ENCODE results near the gene GJC1.
A peak's percentile ranks its signal among the peaks of the same experiment; 100 is the strongest.

GJC1 gene

DNA sequence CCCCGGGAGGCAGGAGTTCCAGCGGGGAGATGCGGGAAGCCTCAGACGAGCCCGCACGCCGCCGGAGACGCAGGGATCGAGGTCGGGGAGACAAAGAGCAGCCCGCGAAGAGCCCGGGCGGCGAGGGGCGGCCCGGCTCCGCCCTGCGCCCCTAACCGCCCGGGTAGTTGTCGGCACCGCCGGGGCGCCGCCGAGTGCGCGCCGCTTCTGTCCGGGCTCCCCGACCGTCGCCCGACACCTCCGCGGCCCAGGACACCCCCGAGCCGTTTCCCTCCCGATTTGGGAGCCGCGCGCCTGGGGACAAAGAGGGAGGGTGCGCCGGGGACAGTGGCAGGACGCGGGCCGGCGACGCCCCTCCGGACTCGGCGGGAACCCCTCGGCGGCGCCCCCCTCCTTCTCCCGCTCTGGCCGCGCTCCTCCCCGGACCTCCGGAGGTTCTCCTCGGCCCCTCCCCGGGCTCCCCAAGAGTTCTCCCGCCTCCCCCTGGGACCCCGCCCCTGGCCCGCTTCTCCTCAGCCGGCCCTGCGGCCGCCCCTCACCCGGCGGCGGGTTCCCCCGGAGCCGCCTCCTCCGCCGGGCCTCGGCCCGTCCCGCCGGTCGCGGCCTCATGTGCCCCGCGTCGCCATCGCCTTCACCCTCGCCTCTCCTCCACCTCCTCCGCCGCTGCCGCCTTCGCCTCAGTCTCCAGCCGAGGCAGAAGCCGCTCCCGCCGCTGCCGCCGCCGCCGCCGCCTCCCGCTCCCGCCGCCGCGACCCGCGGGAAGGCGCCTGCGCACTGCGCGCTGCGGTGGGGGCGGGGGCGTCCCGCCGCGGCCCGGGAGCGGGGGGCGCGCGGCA lies at the start of gene GJC1:
Gene GJC1, minus strand, starts transcription at position 765 of the 836 bp plus-strand sequence. CDS start 24,470 bp downstream, outside the sequence.
- peak; percentile 70 for DNase-seq

DNA sequence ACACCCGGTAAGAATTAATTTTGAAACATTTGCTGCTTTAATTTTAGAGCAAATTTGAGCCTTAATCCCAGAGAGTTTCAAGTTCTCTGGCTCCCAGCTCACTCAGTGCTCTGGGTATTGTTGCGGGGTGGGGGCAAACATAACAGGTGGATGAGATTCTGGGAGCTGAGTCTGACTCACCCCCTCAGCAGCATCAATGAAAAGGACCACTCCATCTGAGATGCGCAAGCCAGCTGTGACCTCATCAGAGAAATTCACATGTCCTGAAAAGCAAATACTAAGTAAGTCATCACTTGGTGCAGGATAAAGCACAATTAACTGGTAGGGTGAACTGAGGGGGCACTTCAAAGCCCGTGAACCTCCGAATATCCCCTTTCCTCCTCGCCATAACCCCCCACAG lies 49.3 kb upstream of the GJC1 start:
- DNase-seq = no peak

DNA sequence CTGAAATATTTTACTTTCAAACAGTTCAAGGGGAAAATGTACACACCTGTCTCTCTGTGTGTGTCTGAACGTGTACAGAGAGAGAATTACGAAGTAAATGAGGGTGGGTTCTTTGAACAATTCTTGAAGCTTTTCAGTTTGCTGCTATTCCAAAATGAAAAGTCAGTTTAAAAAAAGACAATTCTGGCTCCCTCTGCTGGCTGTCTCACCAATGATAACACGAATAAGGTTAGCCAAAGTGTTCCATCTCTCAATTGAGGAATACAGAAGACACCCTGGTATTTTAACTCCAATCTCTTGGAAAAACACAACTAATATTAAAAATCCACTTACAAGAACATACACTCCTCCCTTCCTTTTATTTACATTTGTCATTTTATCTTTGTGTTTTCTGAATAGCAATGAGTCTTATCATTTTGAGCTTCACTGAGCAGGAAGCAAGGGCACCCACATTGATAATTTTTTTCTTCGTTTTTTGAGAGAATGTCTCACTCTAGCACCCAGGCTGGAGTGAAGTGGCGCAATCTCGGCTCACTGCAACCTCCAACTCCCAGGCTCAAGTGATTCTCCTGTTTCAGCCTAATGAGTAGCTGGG lies 48.6 kb upstream of the GJC1 start:
- DNase-seq = no peak

DNA sequence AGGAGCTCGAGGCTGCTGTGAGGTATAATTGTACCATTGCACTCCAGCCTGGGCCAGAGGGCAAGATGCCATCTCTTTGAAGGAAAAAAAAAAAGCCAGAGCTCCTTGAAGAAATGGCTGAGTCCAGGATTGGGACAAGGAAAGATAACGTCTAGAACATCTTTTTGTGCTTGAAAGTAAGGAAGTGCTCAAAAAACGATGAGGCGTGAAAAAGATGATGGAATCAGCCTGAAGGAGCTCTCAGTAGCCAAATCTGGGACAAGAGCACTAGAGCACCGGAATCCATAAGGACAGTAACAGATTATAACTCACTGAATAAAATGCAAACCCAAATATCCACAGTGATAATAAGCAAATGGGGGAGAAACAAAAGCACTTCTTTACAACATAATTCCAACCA lies 47.0 kb upstream of the GJC1 start:
- no peak for DNase-seq

DNA sequence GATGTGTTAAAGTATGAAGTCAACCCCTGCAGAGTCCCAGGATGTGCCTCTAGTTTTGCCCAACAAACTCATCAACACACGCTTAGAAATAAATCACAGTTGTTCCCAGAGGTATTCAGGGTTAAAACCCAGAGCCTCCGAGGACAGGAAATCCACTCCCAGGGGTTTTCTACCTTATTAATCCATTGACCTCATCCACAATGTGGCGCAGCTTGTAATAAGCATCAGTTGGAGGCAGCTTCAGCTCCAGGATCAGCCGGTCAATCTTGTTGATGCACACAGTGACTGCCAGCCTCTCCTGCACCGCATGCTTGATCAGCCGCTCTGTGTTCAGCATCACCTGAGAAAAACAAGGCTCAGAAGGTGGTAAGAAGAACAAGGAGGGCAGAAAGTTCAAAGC lies 45.7 kb upstream of the GJC1 start:
- no peak for DNase-seq

DNA sequence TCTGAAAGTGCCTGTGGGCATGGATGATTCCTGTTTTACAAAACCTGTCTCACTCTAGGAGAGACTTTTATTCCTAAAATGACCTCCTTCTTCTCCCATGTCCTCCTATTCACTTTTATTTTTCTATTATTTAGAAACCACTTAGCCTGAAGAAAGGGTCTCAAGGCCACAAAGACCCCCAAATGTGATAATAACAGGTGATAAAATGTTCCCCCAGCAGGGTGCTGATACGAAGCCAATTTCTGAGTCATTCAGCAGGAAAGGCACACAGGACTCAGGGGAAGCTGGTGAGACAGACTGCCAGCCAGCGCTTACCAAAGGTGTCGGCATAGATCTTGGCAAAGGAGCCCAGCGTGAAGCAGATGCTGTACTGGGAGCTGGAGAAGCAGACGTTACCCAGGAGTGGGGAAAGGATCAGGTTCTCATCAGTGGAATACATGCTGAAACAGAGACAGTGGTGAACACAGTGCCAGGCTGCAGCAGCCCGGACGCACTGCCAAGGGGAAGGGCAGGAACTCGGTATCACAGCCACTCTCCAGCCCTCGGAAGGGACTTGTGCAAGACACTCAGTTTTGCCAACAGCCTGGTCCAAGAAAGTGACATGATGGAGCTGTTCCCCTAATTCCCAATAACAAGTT lies 42.2 kb upstream of the GJC1 start:
- DNase-seq = no peak

DNA sequence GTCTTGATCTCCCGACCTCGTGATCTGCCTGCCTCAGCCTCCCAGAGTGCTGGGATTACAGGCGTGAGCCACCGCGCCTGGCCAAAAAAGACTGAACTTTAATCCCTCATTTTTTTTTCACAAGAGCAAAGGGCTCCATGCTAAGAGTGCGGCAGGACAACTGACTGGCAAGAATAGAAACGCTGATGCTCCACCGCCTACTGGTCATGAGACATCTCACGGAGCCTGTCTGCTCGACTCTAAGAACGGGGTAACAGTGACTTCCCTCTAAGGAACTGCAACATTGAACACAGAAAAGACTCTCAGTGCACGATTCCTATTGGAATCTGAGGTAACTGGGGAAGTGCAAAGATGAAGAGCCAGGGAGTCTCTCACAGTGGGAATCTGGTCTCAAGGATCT lies 41.5 kb upstream of the GJC1 start:
- DNase-seq = no peak

DNA sequence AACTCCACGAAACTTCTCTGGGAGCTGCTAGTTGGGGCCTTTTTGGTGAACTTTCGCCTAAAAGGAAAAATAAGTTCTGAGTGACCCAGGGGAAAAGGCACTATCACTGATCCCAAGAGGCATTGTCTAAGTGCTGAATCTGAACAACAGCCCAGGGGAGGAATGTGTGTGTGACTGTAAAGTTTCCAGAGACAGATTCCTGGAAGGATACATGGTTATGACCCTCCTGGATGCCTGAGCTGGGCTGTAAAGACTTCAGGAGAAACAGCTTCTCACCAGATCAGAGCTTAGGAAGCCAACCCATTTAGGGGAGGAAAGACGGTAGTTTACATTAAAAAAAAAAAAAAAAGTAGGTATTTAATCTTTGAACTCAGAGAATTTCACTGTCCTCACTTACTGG lies 37.8 kb upstream of the GJC1 start:
- no peak for DNase-seq

DNA sequence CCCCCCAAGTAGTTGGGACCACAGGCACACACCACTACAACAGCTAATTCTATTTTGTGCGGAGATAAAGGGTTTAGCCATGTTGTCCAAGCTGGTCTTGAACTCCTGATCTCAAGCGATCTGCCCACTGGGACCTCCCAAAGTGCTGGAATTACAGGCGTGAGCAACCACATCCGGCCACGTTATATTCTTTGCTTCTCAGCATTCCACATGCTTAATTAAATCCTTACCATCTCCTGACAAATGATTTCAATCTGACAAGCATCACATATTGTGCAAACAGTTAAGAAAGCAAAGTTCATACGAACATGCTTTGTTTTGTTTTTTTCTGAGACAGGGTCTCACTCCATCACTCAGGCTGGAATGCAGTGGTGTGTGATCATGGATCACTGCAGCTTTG lies 35.8 kb upstream of the GJC1 start:
- no peak for DNase-seq

DNA sequence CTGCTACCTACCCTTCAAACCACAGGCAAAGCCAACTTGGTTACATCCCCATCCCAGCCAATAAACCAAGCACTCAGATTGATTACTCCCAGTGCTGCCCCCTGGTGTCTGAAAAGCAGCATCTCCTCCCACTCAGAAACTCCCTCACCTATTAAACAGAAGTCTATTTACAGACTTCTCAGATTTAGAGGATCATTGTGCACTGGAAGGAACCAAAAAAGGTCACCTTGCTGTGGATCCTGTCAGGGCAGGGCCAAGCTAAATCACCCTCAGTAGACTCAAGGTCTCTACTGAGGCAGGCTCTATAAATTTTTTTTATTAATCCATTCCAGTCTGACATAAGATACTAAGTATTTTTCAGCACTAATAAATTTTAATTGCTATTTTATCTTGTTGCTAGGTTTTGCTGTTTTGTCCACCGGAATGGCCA lies 35.2 kb upstream of the GJC1 start:
- DNase-seq = peak; percentile 83

DNA sequence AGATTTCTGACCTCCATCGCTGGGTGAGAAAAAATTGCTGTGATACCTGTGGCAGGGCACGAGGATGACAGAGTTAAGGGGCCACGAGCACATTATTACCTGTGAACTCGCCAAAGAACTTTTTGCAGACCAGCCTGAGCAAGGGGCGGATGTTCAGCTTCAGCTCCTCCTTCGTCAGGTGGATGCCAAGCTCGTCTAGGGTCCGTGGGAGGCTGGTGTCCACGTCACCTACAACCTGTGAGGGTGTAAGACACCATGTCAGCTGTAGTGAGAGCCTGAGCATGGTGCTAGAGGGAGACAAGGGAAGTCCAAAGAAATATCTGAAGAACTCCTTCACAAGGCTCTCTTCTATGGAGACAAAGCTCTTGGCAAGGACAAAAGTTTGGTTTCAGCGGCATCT lies 34.7 kb upstream of the GJC1 start:
- no peak for DNase-seq

DNA sequence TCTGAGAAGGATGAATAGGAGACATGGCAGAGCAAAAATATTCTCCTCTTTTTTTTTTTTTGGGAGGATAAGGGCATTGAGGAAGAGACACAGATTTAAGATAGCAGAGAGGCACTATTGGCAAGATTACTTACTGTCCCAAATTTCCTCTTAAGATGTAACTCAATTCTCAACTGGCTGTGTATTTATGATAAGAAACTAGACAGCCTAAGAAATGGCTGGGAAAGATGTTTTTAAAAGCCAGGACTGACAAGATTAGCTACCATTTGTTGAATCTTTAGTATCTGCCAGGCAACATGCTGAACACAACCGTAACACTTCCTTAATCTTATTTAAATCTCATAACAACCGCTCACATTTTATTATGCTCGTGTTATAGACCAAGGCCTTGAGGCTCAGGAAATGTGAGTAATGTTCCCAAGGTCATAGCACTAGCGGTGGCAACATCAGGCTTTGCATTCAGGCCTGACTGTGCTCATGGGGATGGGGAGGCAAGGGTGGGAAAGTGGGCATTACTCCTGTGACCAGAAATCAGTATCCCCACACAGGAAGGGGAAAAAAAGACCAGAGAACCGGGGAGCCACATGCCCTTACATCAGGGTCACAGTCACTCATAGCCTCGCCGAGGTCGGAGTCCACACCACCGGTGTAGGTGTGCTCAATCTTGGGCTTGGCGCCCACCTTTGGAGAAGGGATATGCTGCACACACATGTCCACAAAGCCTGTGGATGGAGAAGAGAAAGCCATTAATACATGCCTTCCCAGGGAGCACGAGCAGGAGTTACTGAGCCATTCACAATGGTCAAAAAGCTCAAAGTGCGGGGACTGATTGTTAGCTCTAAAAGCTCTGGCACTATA lies 33.2 kb upstream of the GJC1 start:
- no peak for DNase-seq

DNA sequence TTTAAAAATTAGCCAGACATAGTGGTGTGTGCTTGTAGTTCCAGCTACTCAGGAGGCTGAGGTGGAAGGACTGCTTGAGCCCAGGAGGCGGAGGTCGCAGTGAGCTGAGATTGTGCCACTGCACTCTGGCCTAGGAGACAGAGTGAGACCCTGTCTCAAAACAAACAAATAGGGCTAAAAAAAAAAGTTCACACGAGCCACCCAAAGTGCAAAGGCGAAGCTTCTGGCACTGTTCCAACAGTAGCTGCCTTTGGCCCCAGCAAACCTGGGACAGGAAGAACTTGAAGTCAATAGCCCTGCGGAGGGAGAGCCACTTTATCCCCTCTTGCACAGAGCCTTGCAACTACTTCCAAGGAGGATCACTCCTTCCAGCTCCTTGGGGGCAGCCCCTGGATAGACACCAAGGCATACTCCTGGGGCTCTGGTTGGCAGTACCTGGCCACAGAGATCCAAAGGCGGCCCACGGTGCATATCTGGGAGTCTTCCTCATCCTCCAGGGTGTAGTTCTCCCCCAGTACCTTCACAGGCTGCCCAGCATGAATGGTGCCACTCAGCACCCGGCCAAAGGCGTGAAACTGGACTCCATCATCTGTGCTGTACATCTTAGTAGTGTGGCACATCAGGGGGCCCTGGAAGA lies 32.3 kb upstream of the GJC1 start:
- no peak for DNase-seq

DNA sequence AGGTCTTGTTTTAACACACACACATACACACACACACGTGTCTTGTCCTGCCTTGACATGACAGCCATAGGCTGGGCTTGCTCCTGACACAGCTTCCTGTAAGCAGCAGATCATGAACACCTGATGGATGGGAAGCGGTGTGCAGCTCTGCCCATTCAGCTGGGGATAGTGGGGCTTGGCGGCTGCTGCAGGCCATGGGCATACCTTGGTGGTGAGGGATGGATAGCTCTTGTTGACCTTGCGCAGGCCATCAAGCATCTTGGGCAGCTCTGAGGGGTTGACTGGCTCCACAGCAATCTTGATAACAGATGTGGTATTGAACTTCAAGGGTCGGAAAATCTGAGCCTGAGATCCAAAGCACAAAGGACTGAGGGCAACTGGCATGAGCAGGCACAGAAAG lies 29.6 kb upstream of the GJC1 start:
- DNase-seq = no peak

DNA sequence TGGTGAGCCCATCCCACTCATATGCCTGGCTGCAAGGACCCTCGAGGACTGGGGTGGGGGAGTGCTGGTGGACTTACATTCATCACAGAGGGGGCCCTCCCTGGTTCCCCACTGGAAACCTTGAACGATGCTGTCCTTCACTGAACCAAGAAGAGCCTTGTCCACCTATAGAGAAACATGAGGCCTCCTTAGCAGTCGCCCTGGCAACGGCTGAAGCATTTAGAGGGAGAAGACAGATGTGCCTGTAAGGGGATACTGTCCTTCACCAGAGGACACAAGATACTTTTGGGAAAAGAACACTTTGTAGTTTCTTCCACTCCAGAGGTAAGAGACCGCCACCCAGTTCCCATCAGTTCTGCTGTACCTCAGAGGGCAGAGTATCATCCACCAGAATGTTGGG lies 24.1 kb upstream of the GJC1 start:
- DNase-seq = no peak

DNA sequence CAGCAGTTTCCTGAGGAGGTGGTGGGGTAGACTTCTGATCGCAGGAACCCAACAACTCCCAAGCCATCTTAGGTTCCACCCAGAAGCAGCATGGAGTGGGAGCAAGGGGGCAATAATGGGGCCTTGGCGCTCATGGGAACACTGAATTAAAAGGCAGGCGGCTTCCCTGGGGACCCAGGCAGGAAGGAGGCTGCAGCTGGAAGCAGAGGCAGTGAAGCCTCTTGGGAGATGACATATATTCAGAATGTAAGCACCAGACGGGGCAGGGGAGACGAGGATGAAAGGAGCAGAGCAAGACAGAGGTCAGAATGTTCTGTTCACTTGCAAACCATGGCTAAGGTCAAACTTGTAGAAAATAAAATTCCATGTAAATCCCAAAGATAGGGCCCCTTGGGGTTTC lies 20.5 kb upstream of the GJC1 start:
- DNase-seq = no peak

DNA sequence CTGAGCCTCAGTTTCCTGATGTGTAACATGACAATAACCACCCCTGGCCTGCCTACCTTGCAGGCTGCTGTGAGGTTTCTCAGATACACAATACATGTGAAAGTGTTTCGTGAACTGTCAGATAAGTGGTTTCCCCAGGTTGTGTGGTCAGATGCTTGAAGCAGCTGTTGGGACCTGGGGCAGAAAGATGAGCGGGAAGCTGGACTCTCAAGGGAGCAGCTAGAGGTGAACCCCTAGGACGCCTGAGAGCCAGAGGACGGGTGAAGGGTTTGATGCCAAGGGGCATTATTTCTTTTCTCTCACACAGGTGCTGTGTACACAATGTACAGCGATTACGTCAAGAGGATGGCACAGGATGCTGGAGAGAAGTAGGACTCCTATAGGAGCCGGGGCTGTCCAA lies 19.9 kb upstream of the GJC1 start:
- DNase-seq = no peak

DNA sequence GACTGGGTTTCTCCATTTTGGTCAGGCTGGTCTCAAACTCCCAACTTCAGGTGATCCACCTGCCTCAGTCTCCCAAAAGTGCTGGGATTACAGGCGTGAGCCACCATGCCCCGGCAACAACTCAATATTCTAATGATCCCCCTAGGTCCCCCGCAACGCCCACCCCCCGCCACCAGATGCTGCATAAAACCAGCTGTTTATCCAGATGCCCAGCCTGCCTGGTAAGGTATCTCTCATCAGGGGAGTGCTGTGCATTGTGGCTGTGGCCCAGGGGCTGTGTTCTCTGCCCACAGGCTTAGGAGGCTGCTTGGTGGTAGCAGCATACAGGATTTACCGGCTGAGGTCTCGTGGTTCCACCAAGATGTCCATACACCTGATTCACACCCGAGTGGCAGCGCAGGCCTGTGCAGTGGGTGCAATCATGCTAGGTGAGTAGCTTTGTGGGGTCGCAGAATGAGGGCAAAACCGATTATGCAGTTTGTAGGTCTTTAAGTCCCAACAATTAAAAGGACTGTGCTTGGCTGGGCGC lies 18.9 kb upstream of the GJC1 start:
- no peak for DNase-seq

DNA sequence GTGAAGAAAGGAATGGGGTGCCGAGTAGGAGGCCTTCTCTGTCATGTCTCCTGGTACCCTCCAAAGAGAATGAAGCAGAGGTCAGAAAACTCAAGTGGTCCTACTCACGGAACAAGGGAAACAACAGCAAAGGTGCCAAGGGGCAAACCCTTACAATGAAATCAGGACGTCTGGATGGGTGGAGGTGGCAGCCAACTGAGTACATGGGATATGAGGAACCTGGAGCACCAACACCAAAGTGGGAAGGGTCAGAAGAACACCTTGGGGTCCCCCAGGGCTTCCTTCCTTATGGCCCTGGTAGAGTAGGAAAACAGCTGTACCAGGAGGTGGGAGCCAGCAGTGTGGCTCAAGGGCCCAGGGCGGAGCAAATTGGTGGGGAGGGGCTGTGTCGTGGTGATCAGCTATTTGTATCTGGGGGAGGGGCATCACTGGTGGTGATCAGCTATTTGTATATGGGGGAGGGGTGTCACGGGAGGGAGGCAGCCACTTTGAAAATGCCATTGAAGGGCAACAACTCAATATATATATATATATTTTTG lies 18.2 kb upstream of the GJC1 start:
- DNase-seq = no peak

DNA sequence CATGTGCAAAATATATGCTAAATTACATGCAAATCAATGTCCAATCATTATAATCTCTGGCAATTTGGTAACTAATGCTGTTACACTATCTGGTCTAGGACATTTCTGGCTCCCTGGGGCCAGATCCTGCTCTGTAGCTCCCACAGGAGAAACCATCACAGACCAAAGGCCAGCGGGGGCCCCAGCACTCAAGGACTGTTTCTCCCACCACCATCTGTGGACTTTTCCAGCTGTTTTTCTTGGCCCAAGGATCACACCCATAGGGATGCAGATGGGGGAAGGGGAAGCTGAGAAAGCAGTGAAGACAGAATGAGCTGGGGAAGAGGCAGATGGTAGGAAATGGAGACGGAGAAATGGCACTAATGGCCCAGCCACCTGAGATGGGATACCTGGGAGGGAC lies 17.5 kb upstream of the GJC1 start, which contains the start of gene HIGD1B:
Gene HIGD1B, plus strand, starts transcription at position 298 of the 400 bp plus-strand sequence. CDS start 270 bp downstream, outside the sequence.
- DNase-seq = no peak

DNA sequence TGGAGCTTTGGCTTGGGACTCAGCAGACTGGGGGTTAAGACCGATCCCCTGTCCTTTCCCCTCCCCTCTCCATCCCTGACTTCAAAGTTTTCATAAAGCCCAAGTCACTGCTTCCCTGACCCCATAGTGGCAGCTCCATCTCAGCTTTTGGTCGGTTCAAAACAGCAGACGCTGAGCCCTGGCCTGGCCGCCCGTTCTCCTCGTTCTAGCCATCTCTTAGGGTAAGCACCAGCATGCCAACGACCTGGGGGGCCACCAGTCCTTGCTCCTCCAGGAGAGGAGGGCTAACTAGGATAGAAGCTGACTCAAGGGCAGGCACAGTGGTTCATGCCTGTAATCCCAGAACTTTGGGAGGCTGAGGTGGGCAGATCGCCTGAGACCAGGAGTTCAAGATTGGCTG lies 16.1 kb upstream of the GJC1 start:
- no peak for DNase-seq

DNA sequence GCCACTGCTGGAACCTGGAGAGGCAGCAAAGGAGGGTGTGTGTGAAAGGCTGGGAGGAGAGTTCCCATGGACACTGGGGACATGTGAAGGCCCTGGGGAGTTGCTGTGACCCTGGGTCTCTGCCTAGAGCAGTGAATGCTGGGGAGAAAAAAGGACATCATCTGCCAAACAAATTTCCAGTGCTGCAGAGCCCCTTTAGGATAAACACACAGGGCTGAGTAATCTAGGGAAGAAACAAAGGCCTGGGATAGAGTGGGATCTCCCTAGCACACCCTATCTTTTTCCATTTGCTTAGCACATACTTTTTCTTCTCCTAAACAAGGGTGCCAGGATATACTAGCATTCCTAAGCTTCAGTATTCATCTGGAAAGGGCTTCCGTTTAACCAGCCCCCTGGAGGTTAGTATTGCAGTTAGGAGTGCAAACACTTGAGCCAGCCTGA lies 14.3 kb upstream of the GJC1 start:
- no peak for DNase-seq
